GM23338 (cell line): ENCODE results near the gene QRICH1. TPM values are rescaled to one million over a fixed set of nuclear protein-coding genes. Genes with fewer than 3 reads are reported as not detected.

Source experiments
- ATAC-seq: fragments of 200-7000 bp; cut with Tn5 transposase; 3 replicates; pipeline ENCODE4 v1.9.1; 2020
- DNase-seq: peaks from one replicate; pipeline ENCODE4 v3.0.0-alpha.2; 2015; ENCODE audit warnings: low spot score
- H2AFZ ChIP-seq: fragments of 200-600 bp; sonication (generic); 2 replicates; pipeline ENCODE4 v1.8.0; 2016; ENCODE audit warnings: antibody characterized with exemption, mild to moderate bottlenecking, moderate library complexity
- H3F3A ChIP-seq: fragments of 200-600 bp; sonication (generic); replicated peaks from 2 replicates; pipeline ENCODE4 v1.8.0; 2017; ENCODE audit warnings: antibody characterized with exemption, mixed run types, low read depth
- H3K27ac ChIP-seq: fragments of 200-600 bp; sonication (generic); 2 replicates; pipeline ENCODE4 v1.6.1; 2016; ENCODE audit warnings: low read depth
- H3K27me3 ChIP-seq: fragments of 200-600 bp; sonication (generic); 2 replicates; pipeline ENCODE4 v1.8.0; 2016; ENCODE audit warnings: mild to moderate bottlenecking, mixed run types, moderate library complexity; ENCODE audit not compliant: insufficient read depth
- H3K36me3 ChIP-seq: fragments of 200-600 bp; sonication (generic); 2 replicates; pipeline ENCODE4 v1.8.0; 2016; ENCODE audit warnings: mild to moderate bottlenecking; ENCODE audit not compliant: insufficient read depth
- H3K4me1 ChIP-seq: fragments of 200-600 bp; sonication (generic); 2 replicates; pipeline ENCODE4 v1.8.0; 2016; ENCODE audit warnings: mild to moderate bottlenecking, moderate library complexity; ENCODE audit not compliant: insufficient read depth
- H3K4me2 ChIP-seq: fragments of 200-600 bp; sonication (generic); 2 replicates; pipeline ENCODE4 v1.7.1; 2017; ENCODE audit warnings: mixed run types
- H3K4me3 ChIP-seq: fragments of 200-600 bp; sonication (generic); 2 replicates; pipeline ENCODE4 v1.6.1; 2016; ENCODE audit warnings: mixed run types
- H3K79me2 ChIP-seq: fragments of 200-600 bp; sonication (generic); replicated peaks from 2 replicates; pipeline ENCODE4 v1.8.0; 2017; ENCODE audit warnings: mild to moderate bottlenecking; ENCODE audit not compliant: insufficient read depth
- H3K9me2 ChIP-seq: fragments of 200-600 bp; sonication (generic); 2 replicates; pipeline ENCODE4 v1.8.0; 2017; ENCODE audit not compliant: insufficient read depth
- H4K20me1 ChIP-seq: fragments of 200-600 bp; sonication (generic); replicated peaks from 2 replicates; pipeline ENCODE4 v1.8.0; 2017; ENCODE audit warnings: mild to moderate bottlenecking; ENCODE audit not compliant: insufficient read depth
- H3K27ac Mint-ChIP-seq: 2 replicates; pipeline ENCODE4 v1.8.0; 2020; ENCODE audit warnings: inconsistent platforms, mild to moderate bottlenecking, moderate library complexity, mixed read lengths
- H3K27me3 Mint-ChIP-seq: 3 replicates; pipeline ENCODE4 v1.8.0; 2022; ENCODE audit warnings: low read depth, mild to moderate bottlenecking, moderate library complexity, mixed read lengths, inconsistent platforms; ENCODE audit not compliant: insufficient read depth, poor library complexity
- H3K36me3 Mint-ChIP-seq: 3 replicates; pipeline ENCODE4 v1.8.0; 2021; ENCODE audit warnings: low read depth, mild to moderate bottlenecking, inconsistent platforms, moderate library complexity, mixed read lengths
- H3K4me1 Mint-ChIP-seq: 3 replicates; pipeline ENCODE4 v1.8.0; 2020; ENCODE audit warnings: mild to moderate bottlenecking, inconsistent platforms, mixed read lengths
- H3K4me3 Mint-ChIP-seq: 3 replicates; pipeline ENCODE4 v1.8.0; 2021; ENCODE audit warnings: moderate library complexity, mild to moderate bottlenecking, inconsistent platforms, mixed read lengths
- H3K9me3 Mint-ChIP-seq: 3 replicates; pipeline ENCODE4 v1.8.0; 2020; ENCODE audit warnings: moderate library complexity, mild to moderate bottlenecking, inconsistent platforms, mixed read lengths
- CREB1 ChIP-seq: fragments of 250-450 bp; sonication (Bioruptor Pico); IDR thresholded peaks from 2 replicates; pipeline ENCODE4 v1.5.0; 2020; ENCODE audit warnings: low read depth, mild to moderate bottlenecking, moderate library complexity
- ETS1 ChIP-seq: IDR thresholded peaks from 2 replicates; pipeline ENCODE4 v1.6.1; 2016; ENCODE audit warnings: antibody characterized with exemption
- EZH2 ChIP-seq: fragments of 200-600 bp; sonication (generic); IDR thresholded peaks from one replicate; pipeline ENCODE4 v1.8.0; 2017; ENCODE audit warnings: antibody characterized with exemption, mild to moderate bottlenecking, low read depth; ENCODE audit not compliant: unreplicated experiment
- EZH2phosphoT487 ChIP-seq: fragments of 200-600 bp; sonication (generic); IDR thresholded peaks from one replicate; pipeline ENCODE4 v1.8.1; 2018; ENCODE audit warnings: antibody characterized with exemption; ENCODE audit not compliant: unreplicated experiment
- JUNB ChIP-seq: IDR thresholded peaks from one replicate; pipeline ENCODE4 v1.6.1; 2016; ENCODE audit warnings: antibody characterized with exemption; ENCODE audit not compliant: unreplicated experiment
- NANOG ChIP-seq: IDR thresholded peaks from 2 replicates; pipeline ENCODE4 v1.6.1; 2016; ENCODE audit warnings: antibody characterized with exemption, borderline replicate concordance
- POLR2AphosphoS5 ChIP-seq: IDR thresholded peaks from 2 replicates; pipeline ENCODE4 v1.6.1; 2016; ENCODE audit warnings: antibody characterized with exemption, low read depth
- STAT1 ChIP-seq: IDR thresholded peaks from one replicate; pipeline ENCODE4 v1.6.1; 2016; ENCODE audit warnings: antibody characterized with exemption; ENCODE audit not compliant: unreplicated experiment
- ZNF114 ChIP-seq: fragments of 250-450 bp; sonication (Bioruptor Pico); IDR thresholded peaks from 2 replicates; pipeline ENCODE4 v1.5.0; 2020; ENCODE audit warnings: mild to moderate bottlenecking, moderate library complexity
- ZNF331 ChIP-seq: fragments of 250-450 bp; sonication (Bioruptor Pico); IDR thresholded peaks from 2 replicates; pipeline ENCODE4 v1.5.0; 2020; ENCODE audit warnings: low read depth, mild to moderate bottlenecking, moderate library complexity
- polyA plus RNA-seq: library from polyadenylated mRNA; unstranded; fragments of >200 nt; fragmentation: Nextera tagmentation; extraction: Ambion mirVana; gene quantifications from 2 replicates; pipeline ENCODE4 v1.2.1, GENCODE V29; 2016
- total RNA-seq: library from RNA; depleted of rRNA; stranded (reverse); fragments of >200 nt; shearing (Covaris generic); gene quantifications from 2 replicates; pipeline ENCODE4 v1.2.3, GENCODE V29; 2014
- TF ChIP-seq, protein P1 (sequence below): fragments of 250-450 bp; sonication (Bioruptor Pico); IDR thresholded peaks from 2 replicates; pipeline ENCODE4 v1.5.0; 2020; ENCODE audit warnings: mild to moderate bottlenecking, moderate library complexity
- TF ChIP-seq, protein P2 (sequence below): IDR thresholded peaks from one replicate; pipeline ENCODE4 v1.6.1; 2018; ENCODE audit warnings: antibody characterized with exemption; ENCODE audit not compliant: unreplicated experiment
- TF ChIP-seq, protein P3 (sequence below), 2 experiments: fragments of 200-600 bp in 1 of 2; sonication (generic) in 1 of 2; conservative IDR thresholded peaks; 2 replicates each; pipeline versions ENCODE4 v1.5.1 to v1.6.1; 2016 to 2017; ENCODE audit warnings: antibody characterized with exemption in 2 of 2, low read depth in 2 of 2, mild to moderate bottlenecking in 2 of 2, moderate library complexity in 1 of 2

QRICH1 gene
- total and polyA plus RNA-seq, 2 experiments from 2014 or later: 66.9 to 149 TPM

DNA sequence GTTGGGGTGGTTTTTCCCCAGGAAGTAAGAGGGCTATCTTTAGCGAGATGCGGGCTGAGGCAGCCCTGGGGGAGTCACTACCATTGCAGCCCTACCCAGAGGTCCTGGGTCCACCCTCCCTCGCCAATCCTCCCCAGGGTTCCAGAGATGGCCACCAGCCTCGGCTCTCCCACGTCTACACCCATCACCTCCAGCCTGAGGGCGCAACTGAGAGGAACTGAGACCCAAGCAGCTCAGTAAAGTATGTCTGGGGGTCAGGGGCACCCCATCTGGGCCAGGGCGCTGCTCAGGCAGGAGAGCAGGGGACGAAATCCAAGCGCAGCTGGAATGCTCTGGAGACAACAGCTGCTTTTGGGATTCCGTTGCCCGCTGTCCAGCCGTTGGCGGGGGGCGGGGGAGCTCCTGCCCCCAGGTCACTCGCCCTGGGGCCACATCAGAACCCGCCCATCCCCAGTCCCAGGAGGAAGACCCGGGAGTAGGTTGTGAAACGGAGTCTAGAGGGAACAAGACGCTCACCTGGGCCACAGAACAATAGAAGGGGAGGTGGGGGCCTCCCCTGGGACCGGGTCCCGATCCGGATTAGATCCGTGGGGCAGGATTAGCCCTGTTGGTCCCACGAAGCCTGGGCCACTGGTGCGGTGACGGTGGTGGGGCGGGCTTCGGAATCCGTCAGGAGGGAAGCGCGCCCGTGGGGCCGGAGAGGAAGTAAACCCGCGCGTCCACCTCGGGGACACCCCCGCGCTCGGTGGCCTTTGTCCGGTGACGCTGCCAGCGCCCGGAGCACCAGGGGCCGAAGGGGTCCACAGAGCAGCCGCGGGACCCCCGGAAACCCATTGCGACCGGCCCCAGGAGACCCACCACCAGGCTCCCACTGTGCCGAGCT lies 73.3 kb downstream of the QRICH1 start:
- Histone ChIP-seq H3K36me3 (peaks cover 19% of the 10 kb centered on the region), H3K9me2 (no peaks in the 10 kb centered on the region), H3F3A (peaks cover 49% of the 10 kb centered on the region), H3K4me1 (peaks cover 27% of the 10 kb centered on the region; the same call in 1 of the 2 replicates), H3K27me3 (no peaks in the 10 kb centered on the region), H3K79me2 (peaks cover 18% of the 10 kb centered on the region), H3K4me3 (peak overlapping the region; percentile 97), H2AFZ (peak overlapping the region; percentile 60; the same call in 1 of the 2 replicates), H4K20me1 (peaks cover 14% of the 10 kb centered on the region), H3K4me2 (peak overlapping the region; percentile 99), H3K27ac (peak overlapping the region; percentile 92)
- Mint-ChIP-seq H3K27ac (peak overlapping the region; percentile 81; the same call in 1 of the 2 replicates), H3K4me1 (peaks cover 24% of the 10 kb centered on the region), H3K36me3 (peaks cover 49% of the 10 kb centered on the region), H3K9me3 (no peaks in the 10 kb centered on the region; the same call in 1 of the 3 replicates), H3K4me3 (peak overlapping the region; percentile 93), H3K27me3 (peaks cover 30% of the 10 kb centered on the region)
- ATAC-seq (peak; percentile 1; the same call in 2 of the 3 replicates), DNase-seq (peak; percentile 66)
- TF ChIP-seq JUNB: no peak
- TF ChIP-seq ZNF331 (CRISPR knock-in tag): no peak
- TF ChIP-seq, protein P1, sequence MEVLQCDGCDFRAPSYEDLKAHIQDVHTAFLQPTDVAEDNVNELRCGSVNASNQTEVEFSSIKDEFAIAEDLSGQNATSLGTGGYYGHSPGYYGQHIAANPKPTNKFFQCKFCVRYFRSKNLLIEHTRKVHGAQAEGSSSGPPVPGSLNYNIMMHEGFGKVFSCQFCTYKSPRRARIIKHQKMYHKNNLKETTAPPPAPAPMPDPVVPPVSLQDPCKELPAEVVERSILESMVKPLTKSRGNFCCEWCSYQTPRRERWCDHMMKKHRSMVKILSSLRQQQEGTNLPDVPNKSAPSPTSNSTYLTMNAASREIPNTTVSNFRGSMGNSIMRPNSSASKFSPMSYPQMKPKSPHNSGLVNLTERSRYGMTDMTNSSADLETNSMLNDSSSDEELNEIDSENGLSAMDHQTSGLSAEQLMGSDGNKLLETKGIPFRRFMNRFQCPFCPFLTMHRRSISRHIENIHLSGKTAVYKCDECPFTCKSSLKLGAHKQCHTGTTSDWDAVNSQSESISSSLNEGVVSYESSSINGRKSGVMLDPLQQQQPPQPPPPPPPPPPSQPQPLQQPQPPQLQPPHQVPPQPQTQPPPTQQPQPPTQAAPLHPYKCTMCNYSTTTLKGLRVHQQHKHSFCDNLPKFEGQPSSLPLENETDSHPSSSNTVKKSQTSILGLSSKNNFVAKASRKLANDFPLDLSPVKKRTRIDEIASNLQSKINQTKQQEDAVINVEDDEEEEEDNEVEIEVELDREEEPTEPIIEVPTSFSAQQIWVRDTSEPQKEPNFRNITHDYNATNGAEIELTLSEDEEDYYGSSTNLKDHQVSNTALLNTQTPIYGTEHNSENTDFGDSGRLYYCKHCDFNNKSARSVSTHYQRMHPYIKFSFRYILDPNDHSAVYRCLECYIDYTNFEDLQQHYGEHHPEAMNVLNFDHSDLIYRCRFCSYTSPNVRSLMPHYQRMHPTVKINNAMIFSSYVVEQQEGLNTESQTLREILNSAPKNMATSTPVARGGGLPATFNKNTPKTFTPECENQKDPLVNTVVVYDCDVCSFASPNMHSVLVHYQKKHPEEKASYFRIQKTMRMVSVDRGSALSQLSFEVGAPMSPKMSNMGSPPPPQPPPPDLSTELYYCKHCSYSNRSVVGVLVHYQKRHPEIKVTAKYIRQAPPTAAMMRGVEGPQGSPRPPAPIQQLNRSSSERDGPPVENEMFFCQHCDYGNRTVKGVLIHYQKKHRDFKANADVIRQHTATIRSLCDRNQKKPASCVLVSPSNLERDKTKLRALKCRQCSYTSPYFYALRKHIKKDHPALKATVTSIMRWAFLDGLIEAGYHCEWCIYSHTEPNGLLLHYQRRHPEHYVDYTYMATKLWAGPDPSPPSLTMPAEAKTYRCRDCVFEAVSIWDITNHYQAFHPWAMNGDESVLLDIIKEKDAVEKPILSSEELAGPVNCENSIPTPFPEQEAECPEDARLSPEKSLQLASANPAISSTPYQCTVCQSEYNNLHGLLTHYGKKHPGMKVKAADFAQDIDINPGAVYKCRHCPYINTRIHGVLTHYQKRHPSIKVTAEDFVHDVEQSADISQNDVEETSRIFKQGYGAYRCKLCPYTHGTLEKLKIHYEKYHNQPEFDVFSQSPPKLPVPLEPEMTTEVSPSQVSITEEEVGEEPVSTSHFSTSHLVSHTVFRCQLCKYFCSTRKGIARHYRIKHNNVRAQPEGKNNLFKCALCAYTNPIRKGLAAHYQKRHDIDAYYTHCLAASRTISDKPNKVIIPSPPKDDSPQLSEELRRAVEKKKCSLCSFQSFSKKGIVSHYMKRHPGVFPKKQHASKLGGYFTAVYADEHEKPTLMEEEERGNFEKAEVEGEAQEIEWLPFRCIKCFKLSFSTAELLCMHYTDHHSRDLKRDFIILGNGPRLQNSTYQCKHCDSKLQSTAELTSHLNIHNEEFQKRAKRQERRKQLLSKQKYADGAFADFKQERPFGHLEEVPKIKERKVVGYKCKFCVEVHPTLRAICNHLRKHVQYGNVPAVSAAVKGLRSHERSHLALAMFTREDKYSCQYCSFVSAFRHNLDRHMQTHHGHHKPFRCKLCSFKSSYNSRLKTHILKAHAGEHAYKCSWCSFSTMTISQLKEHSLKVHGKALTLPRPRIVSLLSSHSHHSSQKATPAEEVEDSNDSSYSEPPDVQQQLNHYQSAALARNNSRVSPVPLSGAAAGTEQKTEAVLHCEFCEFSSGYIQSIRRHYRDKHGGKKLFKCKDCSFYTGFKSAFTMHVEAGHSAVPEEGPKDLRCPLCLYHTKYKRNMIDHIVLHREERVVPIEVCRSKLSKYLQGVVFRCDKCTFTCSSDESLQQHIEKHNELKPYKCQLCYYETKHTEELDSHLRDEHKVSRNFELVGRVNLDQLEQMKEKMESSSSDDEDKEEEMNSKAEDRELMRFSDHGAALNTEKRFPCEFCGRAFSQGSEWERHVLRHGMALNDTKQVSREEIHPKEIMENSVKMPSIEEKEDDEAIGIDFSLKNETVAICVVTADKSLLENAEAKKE (CRISPR knock-in tag): no peak
- no peak for TF ChIP-seq STAT1
- TF ChIP-seq ETS1: no peak
- TF ChIP-seq EZH2: no peak
- TF ChIP-seq, protein P2, sequence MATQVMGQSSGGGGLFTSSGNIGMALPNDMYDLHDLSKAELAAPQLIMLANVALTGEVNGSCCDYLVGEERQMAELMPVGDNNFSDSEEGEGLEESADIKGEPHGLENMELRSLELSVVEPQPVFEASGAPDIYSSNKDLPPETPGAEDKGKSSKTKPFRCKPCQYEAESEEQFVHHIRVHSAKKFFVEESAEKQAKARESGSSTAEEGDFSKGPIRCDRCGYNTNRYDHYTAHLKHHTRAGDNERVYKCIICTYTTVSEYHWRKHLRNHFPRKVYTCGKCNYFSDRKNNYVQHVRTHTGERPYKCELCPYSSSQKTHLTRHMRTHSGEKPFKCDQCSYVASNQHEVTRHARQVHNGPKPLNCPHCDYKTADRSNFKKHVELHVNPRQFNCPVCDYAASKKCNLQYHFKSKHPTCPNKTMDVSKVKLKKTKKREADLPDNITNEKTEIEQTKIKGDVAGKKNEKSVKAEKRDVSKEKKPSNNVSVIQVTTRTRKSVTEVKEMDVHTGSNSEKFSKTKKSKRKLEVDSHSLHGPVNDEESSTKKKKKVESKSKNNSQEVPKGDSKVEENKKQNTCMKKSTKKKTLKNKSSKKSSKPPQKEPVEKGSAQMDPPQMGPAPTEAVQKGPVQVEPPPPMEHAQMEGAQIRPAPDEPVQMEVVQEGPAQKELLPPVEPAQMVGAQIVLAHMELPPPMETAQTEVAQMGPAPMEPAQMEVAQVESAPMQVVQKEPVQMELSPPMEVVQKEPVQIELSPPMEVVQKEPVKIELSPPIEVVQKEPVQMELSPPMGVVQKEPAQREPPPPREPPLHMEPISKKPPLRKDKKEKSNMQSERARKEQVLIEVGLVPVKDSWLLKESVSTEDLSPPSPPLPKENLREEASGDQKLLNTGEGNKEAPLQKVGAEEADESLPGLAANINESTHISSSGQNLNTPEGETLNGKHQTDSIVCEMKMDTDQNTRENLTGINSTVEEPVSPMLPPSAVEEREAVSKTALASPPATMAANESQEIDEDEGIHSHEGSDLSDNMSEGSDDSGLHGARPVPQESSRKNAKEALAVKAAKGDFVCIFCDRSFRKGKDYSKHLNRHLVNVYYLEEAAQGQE: no peak
- TF ChIP-seq NANOG: no peak
- no peak for TF ChIP-seq EZH2phosphoT487
- TF ChIP-seq CREB1: no peak
- peak; percentile 20; the same call in 1 of the 2 replicates for TF ChIP-seq POLR2AphosphoS5
- TF ChIP-seq, protein P3, sequence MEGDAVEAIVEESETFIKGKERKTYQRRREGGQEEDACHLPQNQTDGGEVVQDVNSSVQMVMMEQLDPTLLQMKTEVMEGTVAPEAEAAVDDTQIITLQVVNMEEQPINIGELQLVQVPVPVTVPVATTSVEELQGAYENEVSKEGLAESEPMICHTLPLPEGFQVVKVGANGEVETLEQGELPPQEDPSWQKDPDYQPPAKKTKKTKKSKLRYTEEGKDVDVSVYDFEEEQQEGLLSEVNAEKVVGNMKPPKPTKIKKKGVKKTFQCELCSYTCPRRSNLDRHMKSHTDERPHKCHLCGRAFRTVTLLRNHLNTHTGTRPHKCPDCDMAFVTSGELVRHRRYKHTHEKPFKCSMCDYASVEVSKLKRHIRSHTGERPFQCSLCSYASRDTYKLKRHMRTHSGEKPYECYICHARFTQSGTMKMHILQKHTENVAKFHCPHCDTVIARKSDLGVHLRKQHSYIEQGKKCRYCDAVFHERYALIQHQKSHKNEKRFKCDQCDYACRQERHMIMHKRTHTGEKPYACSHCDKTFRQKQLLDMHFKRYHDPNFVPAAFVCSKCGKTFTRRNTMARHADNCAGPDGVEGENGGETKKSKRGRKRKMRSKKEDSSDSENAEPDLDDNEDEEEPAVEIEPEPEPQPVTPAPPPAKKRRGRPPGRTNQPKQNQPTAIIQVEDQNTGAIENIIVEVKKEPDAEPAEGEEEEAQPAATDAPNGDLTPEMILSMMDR (conservative IDR thresholded peaks at IDR 0.05; ENCODE audit: low read depth in 2 of 2): 0 out of 4 replicates have a peak, but pooled peaks of 1 of the 2 experiments have one; percentile 1
- no peak for TF ChIP-seq ZNF114
